K562 (cell line): ENCODE measurements around the gene CCDC78. TPM values are rescaled to one million over a fixed set of nuclear protein-coding genes. Genes with fewer than 3 reads are reported as not detected.

ENCODE experiments used
- ATAC-seq: fragments of 200-7000 bp; cut with Tn5 transposase; 3 replicates; pipeline ENCODE4 v1.9.1; 2020; ENCODE audit warnings: moderate library complexity
- BruUV-seq: library from RNA; stranded (reverse); fragments of 400-500 nt; replicated peaks from 2 replicates; lab custom pipeline; 2021; lab: Mats Ljungman, UMichigan
- CTCF ChIA-PET: fragments of 300-600 bp; formaldehyde crosslinking; extraction: SDS; loops from one replicate; lab custom pipeline; 2021; ENCODE audit warnings: low intra/inter-chr PET ratio; lab: Yijun Ruan, JAX
- POLR2A ChIA-PET: fragments of 300-600, 350-650 bp; sonication (Branson Sonifier 250); formaldehyde crosslinking; extraction: SDS; loops from one replicate; lab custom pipeline; 2021; ENCODE audit warnings: antibody characterized with exemption, inconsistent platforms; lab: Yijun Ruan, JAX
- DNase-seq, 4 experiments: peaks; one replicate each; pipeline versions ENCODE4 v3.0.0 to v3.0.0-alpha.2; 2011 to 2018; ENCODE audit warnings: low spot score in 3 of 4, mixed read lengths in 3 of 4; ENCODE audit errors: extremely low read depth in 1 of 4
- FAIRE-seq: peaks from 2 replicates; lab custom pipeline; 2011; peaks lifted over from hg19 to GRCh38; lab: Jason Lieb, UNC
- H2AFZ ChIP-seq: 2 replicates; pipeline ENCODE4 v1.6.0; 2011; ENCODE audit warnings: low read depth, low read length, control low read depth, inconsistent platforms
- H3K27ac ChIP-seq: fragments of 200-600 bp; 3 replicates; pipeline ENCODE4 v1.8.0; 2011; ENCODE audit warnings: low read depth, mild to moderate bottlenecking, control low read depth, inconsistent platforms, low read length, moderate library complexity, mixed read lengths; ENCODE audit errors: extremely low read depth
- H3K27me3 ChIP-seq, 2 experiments: fragments of 300-600 bp in 1 of 2; 2 replicates in 1 of 2; 3 replicates in 1 of 2; pipeline versions ENCODE4 v1.6.0 to v1.8.0; 2011; ENCODE audit warnings: inconsistent platforms in 2 of 2, low read length in 2 of 2, mild to moderate bottlenecking in 1 of 2, mixed read lengths in 1 of 2, moderate library complexity in 1 of 2; ENCODE audit not compliant: control insufficient read depth in 2 of 2, insufficient read depth in 2 of 2
- H3K36me3 ChIP-seq: fragments of 300-600 bp; 3 replicates; pipeline ENCODE4 v1.8.0; 2011; ENCODE audit warnings: mild to moderate bottlenecking, low read length, inconsistent platforms; ENCODE audit not compliant: control insufficient read depth, insufficient read depth
- H3K4me1 ChIP-seq, 2 experiments: fragments of 200-600 bp in 1 of 2; replicated peaks in 1 of 2; 2 replicates in 1 of 2; 3 replicates in 1 of 2; pipeline versions ENCODE4 v1.5.1 to v1.8.0; 2011; ENCODE audit warnings: inconsistent platforms in 2 of 2, low read length in 2 of 2, mild to moderate bottlenecking in 1 of 2, mixed read lengths in 1 of 2, moderate library complexity in 1 of 2; ENCODE audit not compliant: control insufficient read depth in 2 of 2, insufficient read depth in 2 of 2
- H3K4me2 ChIP-seq: 2 replicates; pipeline ENCODE4 v1.6.1; 2011; ENCODE audit warnings: low read length, control low read depth, inconsistent platforms, mixed read lengths; ENCODE audit not compliant: insufficient read depth
- H3K4me3 ChIP-seq: fragments of 200-600 bp; sonication (generic), shearing (Covaris generic); 2 replicates; pipeline ENCODE4 v1.5.1; 2016; ENCODE audit warnings: control low read depth, inconsistent platforms
- H3K79me2 ChIP-seq: fragments of 200-600 bp; 3 replicates; pipeline ENCODE4 v1.8.0; 2011; ENCODE audit warnings: low read length, inconsistent platforms; ENCODE audit not compliant: control insufficient read depth, insufficient read depth
- H3K9ac ChIP-seq, 2 experiments: 2 replicates each; pipeline versions ENCODE4 v1.6.0 to v1.6.1; 2011; ENCODE audit warnings: low read depth in 2 of 2, low read length in 2 of 2, control low read depth in 1 of 2, inconsistent platforms in 1 of 2, mild to moderate bottlenecking in 1 of 2, mixed read lengths in 1 of 2; ENCODE audit not compliant: insufficient read depth in 1 of 2
- H3K9me1 ChIP-seq: one replicate; pipeline ENCODE4 v1.6.0; 2011; ENCODE audit warnings: inconsistent platforms, mild to moderate bottlenecking, low read length, moderate library complexity; ENCODE audit not compliant: control insufficient read depth, insufficient read depth
- H3K9me3 ChIP-seq: replicated peaks from 2 replicates; pipeline ENCODE4 v1.5.1; 2011; ENCODE audit warnings: low read depth, low read length, inconsistent platforms; ENCODE audit not compliant: control insufficient read depth, insufficient read depth
- H4K20me1 ChIP-seq: replicated peaks from 2 replicates; pipeline ENCODE4 v1.6.1; 2011; ENCODE audit warnings: low read length, inconsistent platforms, mixed read lengths; ENCODE audit not compliant: control insufficient read depth, insufficient read depth
- PTBP1 ChIP-seq: fragments of 200-400 bp; formaldehyde crosslinking; IDR thresholded peaks from 2 replicates; pipeline ENCODE4 v1.6.1; 2017; ENCODE audit warnings: low read depth, low read length
- SUPT5H ChIP-seq: fragments of 450-650 bp; IDR thresholded peaks from 2 replicates; pipeline ENCODE4 v1.6.1; 2016
- ZNF518B ChIP-seq: fragments of 250-450 bp; sonication (Bioruptor Pico); IDR thresholded peaks from 2 replicates; pipeline ENCODE4 v1.5.0; 2021; ENCODE audit warnings: mild to moderate bottlenecking, moderate library complexity
- WGBS: fragments of 100-300 bp; shearing (Covaris generic); methylation state at CpG from one replicate; pipeline ENCODE4 v1.1.6; 2016; ENCODE audit warnings: low coverage, mixed read lengths; ENCODE audit not compliant: insufficient coverage; ENCODE audit errors: missing lambda C conversion rate; 5-methylcytosine and 5-hydroxymethylcytosine counted together
- in situ Hi-C: fragments of 300-500 bp; cut with MboI; formaldehyde crosslinking; loops from 4 replicates; pipeline ENCODE4 v1.15.0; 2018; ENCODE audit warnings: inconsistent platforms, mixed read lengths
- intact Hi-C: fragments of 100-400 bp; cut with micrococcal nuclease; formaldehyde crosslinking; loops from 2 replicates; pipeline ENCODE4 v1.14.2; 2022
- polyA plus RNA-seq, 8 experiments: library from polyadenylated mRNA; depleted of rRNA in 4 of 8; stranded (reverse) in 5 of 8; unstranded in 3 of 8; fragments of >200 nt; fragmentation: Nextera tagmentation in 2 of 8; fragmentation: Illumina TruSeq in 1 of 8; extraction: Ambion mirVana in 2 of 8; extraction: Trizol in 1 of 8; gene quantifications; 2 replicates each; pipeline versions ENCODE4 v1.2.1 to v1.2.3, GENCODE V29; 2011 to 2014; ENCODE audit warnings: inconsistent platforms in 1 of 8, missing spikeins in 1 of 8
- total RNA-seq, 7 experiments: library from RNA; depleted of rRNA in 6 of 7; stranded (reverse); fragments of >200 nt in 6 of 7; fragmentation: Illumina TruSeq in 2 of 7; extraction: Trizol in 2 of 7; gene quantifications; 2 replicates each; pipeline versions ENCODE4 v1.2.1 to v1.2.3, GENCODE V29; 2011 to 2021; ENCODE audit warnings: low replicate concordance in 1 of 7

The CCDC78 gene
- total and polyA plus RNA-seq, 9 of the 15 experiments (the other 6 are each of a cell fraction or from before 2014, with no cell fraction given): 0.24 to 17.7 (median 2.9) TPM

GRCh38 chr16:718922-719321 lies 7.3 kb downstream of the CCDC78 start:
- 0 out of 2 replicates have a peak, but pooled peaks have one; percentile 23 for TF ChIP-seq PTBP1
- 0 out of 2 replicates have a peak, but pooled peaks have one; percentile 16 for TF ChIP-seq SUPT5H
- no peak for TF ChIP-seq ZNF518B (CRISPR knock-in tag)
- in situ Hi-C loops: loop anchor here (10.0 kb wide), 1 partner anchor 336 kb away; no protein-coding TSS in a partner anchor
- no TSS peak for BruUV-seq

More at GRCh38 chr16:718922-719321, 7.3 kb downstream of the CCDC78 start:
- POLR2A ChIA-PET: interaction anchor here (0.6 to 1.0 kb wide), 2 partner anchors 12 to 21 kb away, joined by 3 read pairs; no protein-coding TSS in a partner anchor
- no peak overlapping the region for H2AFZ ChIP-seq
- peaks cover 3% of the 10 kb centered on the region for H3K9me1 ChIP-seq
- H3K27ac ChIP-seq: no peak overlapping the region
- H3K27me3 ChIP-seq: no peaks in the 10 kb centered on the region
- intact Hi-C loops: no loop called here
- no peaks in the 10 kb centered on the region for H3K9me3 ChIP-seq
- H3K4me1 ChIP-seq: peaks cover 17 to 98% of the 10 kb centered on the region in 2 experiments; a peak in 4 of 5 replicates
- 84% methylated on average over 6 of the region's 6 CpGs for WGBS
- DNase-seq (no peak), FAIRE-seq (no peak), ATAC-seq (no peak)
- H3K9ac ChIP-seq: peak overlapping the region in 1 of 2 experiments; percentile 85; a peak in 2 of 4 replicates
- CTCF ChIA-PET: no interaction called here
- H3K4me2 ChIP-seq: peak overlapping the region; percentile 40; the same call in 1 of the 2 replicates
- no peaks in the 10 kb centered on the region; the same call in 1 of the 2 replicates for H4K20me1 ChIP-seq
- peaks cover 54% of the 10 kb centered on the region for H3K79me2 ChIP-seq
- no peak overlapping the region for H3K4me3 ChIP-seq
- H3K36me3 ChIP-seq: peaks cover 31% of the 10 kb centered on the region; the same call in 2 of the 3 replicates
